Peyer's patch (tissue), 4 donors: ENCODE measurements around the gene THRB. TPM values are rescaled to one million over a fixed set of nuclear protein-coding genes. Genes with fewer than 3 reads are reported as not detected.

ENCODE experiments used
- DNase-seq, 3 donors: peaks; one replicate each; pipeline ENCODE4 v3.0.0-alpha.2; 2017 to 2019
- H3K27ac ChIP-seq, 4 donors: fragments of 200-600 bp; sonication (generic); one replicate each; pipeline ENCODE4 v1.5.1; 2016 to 2019
- H3K27me3 ChIP-seq, 2 donors: fragments of 200-600 bp; sonication (generic); one replicate each; pipeline ENCODE4 v1.5.1; 2019
- H3K36me3 ChIP-seq, 3 donors: fragments of 200-600 bp; sonication (generic); one replicate each; pipeline ENCODE4 v1.5.1; 2016 to 2019
- H3K4me1 ChIP-seq, 4 donors: fragments of 200-600 bp; sonication (generic); one replicate each; pipeline ENCODE4 v1.5.1; 2016 to 2019
- H3K4me3 ChIP-seq, 4 donors: fragments of 200-600 bp; sonication (generic); 1 replicate in 3 of 4; 2 replicates in 1 of 4; pipeline ENCODE4 v1.5.1; 2016 to 2019; ENCODE audit warnings: mild to moderate bottlenecking in 1 of 4
- H3K9me3 ChIP-seq, 4 donors: fragments of 200-600 bp; sonication (generic); one replicate each; pipeline ENCODE4 v1.5.1; 2016 to 2019; ENCODE audit warnings: mild to moderate bottlenecking in 1 of 4
- POLR2A ChIP-seq, 2 donors: fragments of 450-650 bp; IDR thresholded peaks; one replicate each; pipeline ENCODE4 v1.5.1; 2017; ENCODE audit warnings: antibody characterized with exemption in 2 of 2, mild to moderate bottlenecking in 2 of 2, moderate library complexity in 2 of 2
- total RNA-seq, 4 donors: library from RNA; depleted of rRNA; stranded (reverse); fragments of >200 nt; gene quantifications; one replicate each; pipeline ENCODE4 v1.1.0, GENCODE V29; 2016
- TF ChIP-seq, protein P1 (sequence below), 6 experiments: fragments of 450-650 bp in 4 of 6; fragments of 200-600 bp in 2 of 6; sonication (generic) in 1 of 6; IDR thresholded peaks; one replicate each; pipeline ENCODE4 v1.5.1; 2017 to 2019; ENCODE audit warnings: antibody characterized with exemption in 6 of 6, mild to moderate bottlenecking in 3 of 6, moderate library complexity in 1 of 6

The THRB gene
- total RNA-seq, 4 donors from 2014 or later: 2.6 to 13.2 (median 8.4) TPM

- H3K27me3 ChIP-seq: no peaks in the 10 kb centered on the region
- no peaks in the 10 kb centered on the region for H3K4me1 ChIP-seq
- H3K27ac ChIP-seq: no peak overlapping the region
- no peak for TF ChIP-seq POLR2A (IDR thresholded peaks at IDR 0.05)
- TF ChIP-seq, protein P1, sequence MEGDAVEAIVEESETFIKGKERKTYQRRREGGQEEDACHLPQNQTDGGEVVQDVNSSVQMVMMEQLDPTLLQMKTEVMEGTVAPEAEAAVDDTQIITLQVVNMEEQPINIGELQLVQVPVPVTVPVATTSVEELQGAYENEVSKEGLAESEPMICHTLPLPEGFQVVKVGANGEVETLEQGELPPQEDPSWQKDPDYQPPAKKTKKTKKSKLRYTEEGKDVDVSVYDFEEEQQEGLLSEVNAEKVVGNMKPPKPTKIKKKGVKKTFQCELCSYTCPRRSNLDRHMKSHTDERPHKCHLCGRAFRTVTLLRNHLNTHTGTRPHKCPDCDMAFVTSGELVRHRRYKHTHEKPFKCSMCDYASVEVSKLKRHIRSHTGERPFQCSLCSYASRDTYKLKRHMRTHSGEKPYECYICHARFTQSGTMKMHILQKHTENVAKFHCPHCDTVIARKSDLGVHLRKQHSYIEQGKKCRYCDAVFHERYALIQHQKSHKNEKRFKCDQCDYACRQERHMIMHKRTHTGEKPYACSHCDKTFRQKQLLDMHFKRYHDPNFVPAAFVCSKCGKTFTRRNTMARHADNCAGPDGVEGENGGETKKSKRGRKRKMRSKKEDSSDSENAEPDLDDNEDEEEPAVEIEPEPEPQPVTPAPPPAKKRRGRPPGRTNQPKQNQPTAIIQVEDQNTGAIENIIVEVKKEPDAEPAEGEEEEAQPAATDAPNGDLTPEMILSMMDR (IDR thresholded peaks at IDR 0.05): no peak
- no peak for DNase-seq
- H3K9me3 ChIP-seq: no peaks in the 10 kb centered on the region
- no peaks in the 10 kb centered on the region for H3K36me3 ChIP-seq
- H3K4me3 ChIP-seq: no peak overlapping the region
Measured at GRCh38 chr3:24460974-24461373, 33.7 kb downstream of the THRB start.

DNA sequence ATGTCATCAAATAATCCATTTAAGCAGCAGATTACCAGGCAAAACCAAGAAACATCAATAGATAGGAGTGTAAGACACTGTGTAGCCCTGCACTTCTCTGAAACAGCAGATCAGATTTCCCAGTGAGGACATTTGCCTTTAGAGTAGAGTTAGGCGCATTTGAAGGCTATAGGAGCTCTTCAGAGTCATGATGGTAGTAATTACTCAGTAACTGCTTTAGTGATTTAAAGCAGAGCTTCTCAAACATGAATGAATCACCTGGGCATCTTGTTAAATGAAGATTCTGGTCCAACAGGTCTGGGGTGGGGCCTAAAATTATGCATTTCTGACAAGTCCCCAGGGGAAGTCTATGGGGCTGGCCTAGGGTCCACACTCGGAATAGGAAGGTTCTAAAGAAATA is 36.9 kb downstream of the THRB start:
- no peak for TF ChIP-seq POLR2A (IDR thresholded peaks at IDR 0.05)
- TF ChIP-seq, protein P1 (IDR thresholded peaks at IDR 0.05): no peak
- H3K9me3 ChIP-seq: no peaks in the 10 kb centered on the region
- no peak overlapping the region for H3K4me3 ChIP-seq
- H3K27ac ChIP-seq: no peak overlapping the region
- H3K27me3 ChIP-seq: no peaks in the 10 kb centered on the region
- no peak for DNase-seq
- no peaks in the 10 kb centered on the region for H3K36me3 ChIP-seq
- no peaks in the 10 kb centered on the region for H3K4me1 ChIP-seq

- Histone ChIP-seq H3K9me3 (no peaks in the 10 kb centered on the region), H3K4me3 (no peak overlapping the region), H3K27ac (no peak overlapping the region), H3K4me1 (peaks cover 0 to 9% (median 0%) of the 10 kb centered on the region in 4 donors), H3K36me3 (no peaks in the 10 kb centered on the region), H3K27me3 (no peaks in the 10 kb centered on the region)
- TF ChIP-seq, protein P1 (IDR thresholded peaks at IDR 0.05): no peak
- TF ChIP-seq POLR2A (IDR thresholded peaks at IDR 0.05): no peak
- DNase-seq: peak in 1 of 3 donors; percentile 52
Measured at GRCh38 chr3:24454856-24455255, 39.8 kb downstream of the THRB start.

GRCh38 chr3:24454393-24454792 is 40.3 kb downstream of the THRB start:
- no peak overlapping the region for H3K27ac ChIP-seq
- H3K36me3 ChIP-seq: no peaks in the 10 kb centered on the region
- H3K9me3 ChIP-seq: no peaks in the 10 kb centered on the region
- DNase-seq: no peak
- peaks cover 0 to 9% (median 0%) of the 10 kb centered on the region in 4 donors for H3K4me1 ChIP-seq
- TF ChIP-seq, protein P1 (IDR thresholded peaks at IDR 0.05): no peak
- TF ChIP-seq POLR2A (IDR thresholded peaks at IDR 0.05): no peak
- H3K27me3 ChIP-seq: no peaks in the 10 kb centered on the region
- H3K4me3 ChIP-seq: no peak overlapping the region

- H3K27me3 ChIP-seq: no peaks in the 10 kb centered on the region
- no peaks in the 10 kb centered on the region for H3K36me3 ChIP-seq
- H3K9me3 ChIP-seq: no peaks in the 10 kb centered on the region
- peaks cover 0 to 9% (median 0%) of the 10 kb centered on the region in 4 donors for H3K4me1 ChIP-seq
- peak overlapping the region in 3 of 4 donors; percentile 21 to 59 (median 44) for H3K27ac ChIP-seq
- H3K4me3 ChIP-seq: peak overlapping the region in 1 of 4 donors; percentile 1
- DNase-seq: peak in 2 of 3 donors; percentile 51 to 77
- TF ChIP-seq, protein P1 (IDR thresholded peaks at IDR 0.05): no peak
- TF ChIP-seq POLR2A (IDR thresholded peaks at IDR 0.05): no peak
Measured at GRCh38 chr3:24451461-24452099, 43.1 kb downstream of the THRB start.
